K562 (cell line): ENCODE results near the gene ANO10. TPM values are rescaled to one million over a fixed set of nuclear protein-coding genes. Genes with fewer than 3 reads are reported as not detected.

ENCODE experiments used
- CXXC5 ChIP-seq: fragments of 250-450 bp; sonication (Bioruptor Pico); IDR thresholded peaks from 2 replicates; pipeline ENCODE4 v1.8.0; 2022; ENCODE audit warnings: inconsistent platforms, mild to moderate bottlenecking, moderate library complexity
- E2F6 ChIP-seq, 2 experiments: IDR thresholded peaks; 2 replicates each; pipeline ENCODE4 v1.6.1; 2011; ENCODE audit warnings: borderline replicate concordance in 1 of 2, control low read depth in 1 of 2, low read depth in 1 of 2, low read length in 1 of 2, mild to moderate bottlenecking in 1 of 2, mixed read lengths in 1 of 2, moderate library complexity in 1 of 2; ENCODE audit not compliant: insufficient read depth in 1 of 2, insufficient read length in 1 of 2, poor library complexity in 1 of 2, severe bottlenecking in 1 of 2; ENCODE audit errors: extremely low read depth in 1 of 2
- ELF4 ChIP-seq: fragments of 450-650 bp; formaldehyde crosslinking; IDR thresholded peaks from 2 replicates; pipeline ENCODE4 v1.4.0; 2022; ENCODE audit warnings: missing genetic modification characterization
- GATA2 ChIP-seq: sonication (generic); formaldehyde crosslinking; IDR thresholded peaks from 2 replicates; pipeline ENCODE4 v1.4.0; 2020; ENCODE audit warnings: mild to moderate bottlenecking, missing genetic modification reagents
- GATAD2A ChIP-seq: fragments of 450-650 bp; IDR thresholded peaks from 2 replicates; pipeline ENCODE4 v1.6.1; 2017
- HMBOX1 ChIP-seq: sonication (generic); IDR thresholded peaks from 2 replicates; pipeline ENCODE4 v1.6.1; 2016
- HNRNPH1 ChIP-seq: fragments of 200-400 bp; formaldehyde crosslinking; optimal IDR thresholded peaks from 2 replicates; pipeline ENCODE3; 2017; ENCODE audit warnings: low read depth, mild to moderate bottlenecking, low read length, moderate library complexity
- NFXL1 ChIP-seq: fragments of 450-650 bp; formaldehyde crosslinking; IDR thresholded peaks from 2 replicates; pipeline ENCODE4 v1.4.0; 2021; ENCODE audit warnings: mild to moderate bottlenecking
- NR2C2 ChIP-seq, 2 experiments: fragments of 200-800 bp in 1 of 2; sonication (Bioruptor generic) in 1 of 2; sonication (generic) in 1 of 2; formaldehyde crosslinking in 1 of 2; IDR thresholded peaks; 2 replicates each; pipeline versions ENCODE4 v1.6.1 to v1.8.0; 2016 to 2022; ENCODE audit warnings: mild to moderate bottlenecking in 1 of 2, missing compliant biosample characterization in 1 of 2, missing genetic modification characterization in 1 of 2, missing genetic modification reagents in 1 of 2
- TBL1XR1 ChIP-seq, 2 experiments: IDR thresholded peaks; 2 replicates each; pipeline ENCODE4 v1.6.1; 2012; ENCODE audit warnings: improper control_type of control experiment in 2 of 2, low read length in 2 of 2, mild to moderate bottlenecking in 1 of 2
- TRIM24 ChIP-seq, 2 experiments: fragments of 450-650 bp; IDR thresholded peaks; 2 replicates each; pipeline ENCODE4 v1.6.1; 2016
- TSHZ1 ChIP-seq: fragments of 250-450 bp; sonication (Bioruptor Pico); IDR thresholded peaks from 2 replicates; pipeline ENCODE4 v1.4.0; 2020; ENCODE audit warnings: mild to moderate bottlenecking, moderate library complexity
- VEZF1 ChIP-seq: fragments of 200-800 bp; sonication (Bioruptor generic); IDR thresholded peaks from 2 replicates; pipeline ENCODE4 v1.6.1; 2017; ENCODE audit warnings: missing genetic modification characterization, missing compliant biosample characterization
- ZNF140 ChIP-seq: fragments of 250-450 bp; sonication (Bioruptor Pico); IDR thresholded peaks from 2 replicates; pipeline ENCODE4 v1.8.0; 2021; ENCODE audit warnings: moderate library complexity, mild to moderate bottlenecking, inconsistent platforms
- ZNF143 ChIP-seq: sonication (generic); formaldehyde crosslinking; IDR thresholded peaks from 2 replicates; pipeline ENCODE4 v1.9.0; 2022; ENCODE audit warnings: mild to moderate bottlenecking, missing genetic modification reagents
- ZNF146 ChIP-seq: IDR thresholded peaks from one replicate; pipeline ENCODE4 v1.6.1; 2018; ENCODE audit warnings: missing compliant biosample characterization; ENCODE audit not compliant: unreplicated experiment
- ZNF165 ChIP-seq: fragments of 250-450 bp; sonication (Bioruptor Pico); IDR thresholded peaks from 2 replicates; pipeline ENCODE4 v1.4.0; 2020; ENCODE audit warnings: borderline replicate concordance
- ZNF395 ChIP-seq: fragments of 200-800 bp; sonication (Bioruptor generic); IDR thresholded peaks from 2 replicates; pipeline ENCODE4 v1.6.1; 2017; ENCODE audit warnings: missing genetic modification characterization, missing compliant biosample characterization
- ZSCAN32 ChIP-seq: fragments of 450-650 bp; formaldehyde crosslinking; IDR thresholded peaks from 2 replicates; pipeline ENCODE4 v1.4.0; 2020; ENCODE audit warnings: mild to moderate bottlenecking, moderate library complexity
- ZZZ3 ChIP-seq: fragments of 450-650 bp; IDR thresholded peaks from 2 replicates; pipeline ENCODE4 v1.6.1; 2016; ENCODE audit warnings: antibody characterized with exemption, mild to moderate bottlenecking, moderate library complexity
- polyA plus RNA-seq, 8 experiments: library from polyadenylated mRNA; depleted of rRNA in 4 of 8; stranded (reverse) in 5 of 8; unstranded in 3 of 8; fragments of >200 nt; fragmentation: Nextera tagmentation in 2 of 8; fragmentation: Illumina TruSeq in 1 of 8; extraction: Ambion mirVana in 2 of 8; extraction: Trizol in 1 of 8; gene quantifications; 2 replicates each; pipeline versions ENCODE4 v1.2.1 to v1.2.3, GENCODE V29; 2011 to 2014; ENCODE audit warnings: inconsistent platforms in 1 of 8, missing spikeins in 1 of 8
- total RNA-seq, 7 experiments: library from RNA; depleted of rRNA in 6 of 7; stranded (reverse); fragments of >200 nt in 6 of 7; fragmentation: Illumina TruSeq in 2 of 7; extraction: Trizol in 2 of 7; gene quantifications; 2 replicates each; pipeline versions ENCODE4 v1.2.1 to v1.2.3, GENCODE V29; 2011 to 2021; ENCODE audit warnings: low replicate concordance in 1 of 7

The ANO10 gene
- total and polyA plus RNA-seq, 9 of the 15 experiments (the other 6 are each of a cell fraction or from before 2014, with no cell fraction given) = 6.4 to 46.0 (median 32.3) TPM

GRCh38 chr3:43649365-43649968, 27.7 kb upstream of the ANO10 start (continued):
- TF ChIP-seq E2F6 (IDR thresholded peaks at IDR 0.05; ENCODE audit: borderline replicate concordance in 1 of 2, extremely low read depth in 1 of 2, insufficient read depth in 1 of 2, insufficient read length in 1 of 2, low read depth in 1 of 2, low read length in 1 of 2, poor library complexity in 1 of 2, severe bottlenecking in 1 of 2) (no peak), VEZF1 (CRISPR knock-in tag) (peak; percentile 72), ZNF146 (CRISPR knock-in tag) (no peak), ZNF395 (CRISPR knock-in tag) (0 out of 2 replicates have a peak, but pooled peaks have one; percentile 25), ZZZ3 (no peak), HNRNPH1 (no peak), ZNF165 (CRISPR knock-in tag) (no peak), TSHZ1 (CRISPR knock-in tag) (peak; percentile 10; the same call in 1 of the 2 replicates), HMBOX1 (no peak), ZNF143 (CRISPR knock-in tag) (no peak), GATA2 (CRISPR knock-in tag) (no peak), NR2C2 (CRISPR knock-in tag; IDR thresholded peaks at IDR 0.05) (no peak), NR2C2 (tag; IDR thresholded peaks at IDR 0.05) (peak; percentile 33; the same call in 1 of the 2 replicates), ELF4 (CRISPR knock-in tag) (no peak), CXXC5 (CRISPR knock-in tag) (peak; percentile 27; the same call in 1 of the 2 replicates), TBL1XR1 (IDR thresholded peaks at IDR 0.05; ENCODE audit: low read length in 2 of 2) (peak in 1 of 2 experiments; percentile 41; a peak in 1 of 4 replicates), GATAD2A (no peak), ZSCAN32 (no peak), ZNF140 (CRISPR knock-in tag) (no peak), TRIM24 (IDR thresholded peaks at IDR 0.05) (no peak), NFXL1 (CRISPR knock-in tag) (no peak)
